CD4-positive, alpha-beta T cell treated with Interleukin-21 for 1 hour (primary cell): ENCODE data around the gene ZNF232.
"Not testable (repeated sequence)": the region's sequence is repeated elsewhere in the genome, so short reads cannot be mapped to it uniquely, and the experiment has no call there.

Source experiments
- DNase-seq: peaks from one replicate; pipeline ENCODE4 v3.0.0-alpha.2; 2020

Gene ZNF232

GRCh38 chr17:5111402-5112204, at the start of gene ZNF232:
Gene ZNF232 (minus strand): TSS chr17:5111878. CDS start chr17:5111822, 56 bp downstream.
- peak; percentile 92 for DNase-seq

- DNase-seq: not testable (repeated sequence)
These were observed 49.0 kb upstream of the ZNF232 start for GRCh38 chr17:5160702-5161101.

DNA sequence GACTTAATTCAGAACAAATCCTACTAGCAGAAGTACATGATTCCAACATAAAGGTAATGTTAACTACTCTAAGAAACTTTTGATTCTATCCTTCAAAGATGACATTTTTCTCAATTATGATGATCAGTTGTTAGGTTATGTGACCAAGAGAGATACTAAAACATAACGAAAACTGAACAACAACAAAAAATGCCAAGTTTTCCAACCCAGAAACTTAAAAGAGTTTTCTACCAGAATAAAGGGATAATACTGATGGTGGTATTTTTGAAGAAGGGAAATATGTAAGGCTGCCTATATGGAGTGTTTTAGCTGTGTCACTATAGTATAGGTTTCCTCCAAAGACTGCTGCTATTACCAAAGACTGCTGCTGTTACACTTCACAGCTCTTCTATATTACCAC, 34.4 kb upstream of the ZNF232 start:
- not testable (repeated sequence) for DNase-seq

GRCh38 chr17:5142877-5143276, 31.2 kb upstream of the ZNF232 start:
- not testable (repeated sequence) for DNase-seq

DNA sequence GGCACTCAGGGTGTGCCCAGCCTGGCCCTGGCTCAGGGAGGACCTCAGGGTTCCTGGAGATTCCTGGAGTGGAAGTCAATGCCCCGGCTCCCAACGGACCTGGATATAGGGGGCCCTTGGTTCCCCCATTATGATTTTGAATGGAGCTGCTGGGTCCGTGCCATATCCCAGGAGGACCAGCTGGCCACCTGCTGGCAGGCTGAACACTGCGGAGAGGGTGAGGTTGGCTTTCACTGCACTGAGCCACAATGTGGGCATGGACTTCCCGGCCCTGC, 27.7 kb upstream of the ZNF232 start:
- no peak for DNase-seq

GRCh38 chr17:5138616-5139457, 27.2 kb upstream of the ZNF232 start:
- DNase-seq: no peak

DNA sequence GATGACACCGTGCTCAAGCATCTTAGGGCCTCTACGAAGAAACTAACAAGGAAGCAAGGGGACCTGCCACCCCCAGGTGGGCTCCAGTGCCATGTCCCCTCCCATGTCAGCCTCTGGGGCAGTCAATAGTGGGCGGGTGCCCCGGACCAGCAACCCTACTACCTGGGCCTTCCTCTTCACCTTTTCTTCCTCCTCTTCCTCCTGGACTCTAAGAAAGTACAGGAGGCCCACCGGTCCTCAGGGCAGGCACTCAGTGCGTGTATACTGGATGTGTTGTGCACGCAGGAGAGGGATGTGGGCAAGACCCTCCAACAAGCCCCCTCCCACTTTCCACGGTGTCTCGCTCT, 26.5 kb upstream of the ZNF232 start:
- DNase-seq: not testable (repeated sequence)

- not testable (repeated sequence) for DNase-seq
These were observed 26.0 kb upstream of the ZNF232 start for GRCh38 chr17:5137511-5138197.

DNA sequence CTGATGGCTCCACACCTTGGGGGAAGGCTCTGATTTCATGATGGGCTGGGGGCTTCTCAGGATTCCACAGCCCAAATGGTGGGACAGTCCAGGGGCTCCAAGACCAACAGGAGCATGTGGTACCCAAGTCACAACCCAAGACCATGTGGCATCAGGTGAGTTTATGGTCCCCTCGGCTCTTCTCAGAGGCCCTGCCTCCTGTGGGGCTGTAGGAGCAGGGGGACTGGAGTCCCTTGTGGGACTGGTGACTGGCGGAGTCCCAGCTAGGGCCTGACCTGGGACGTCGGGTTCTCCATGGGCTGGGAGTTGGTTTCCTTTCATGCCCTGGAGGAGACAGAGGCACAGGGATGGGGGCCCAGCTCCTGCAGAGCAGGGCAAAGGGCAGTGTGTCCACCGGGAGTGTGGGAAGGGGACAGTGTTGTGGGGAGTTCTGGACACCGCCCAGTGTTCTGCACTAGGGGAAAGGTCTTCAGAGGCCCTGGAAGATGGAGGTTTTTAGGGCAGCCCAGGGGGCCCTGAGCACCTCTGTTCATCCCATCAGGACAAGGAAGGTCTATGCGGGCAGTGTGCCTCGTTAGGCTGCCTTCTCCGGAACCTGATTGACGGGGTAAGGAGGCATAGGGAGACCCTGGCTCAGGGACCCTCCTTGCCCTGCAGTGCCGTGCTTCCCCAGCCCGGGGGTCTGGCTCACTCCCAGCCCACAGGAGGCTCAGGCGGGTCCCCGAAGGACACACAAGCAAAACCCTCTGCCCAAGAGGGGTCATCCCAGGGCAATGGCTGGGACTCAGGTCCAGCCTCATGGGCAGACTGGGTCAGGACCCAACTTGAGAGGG, 25.1 kb upstream of the ZNF232 start:
- DNase-seq: not testable (repeated sequence)

GRCh38 chr17:5135726-5136579, 24.3 kb upstream of the ZNF232 start:
- DNase-seq: no peak

DNA sequence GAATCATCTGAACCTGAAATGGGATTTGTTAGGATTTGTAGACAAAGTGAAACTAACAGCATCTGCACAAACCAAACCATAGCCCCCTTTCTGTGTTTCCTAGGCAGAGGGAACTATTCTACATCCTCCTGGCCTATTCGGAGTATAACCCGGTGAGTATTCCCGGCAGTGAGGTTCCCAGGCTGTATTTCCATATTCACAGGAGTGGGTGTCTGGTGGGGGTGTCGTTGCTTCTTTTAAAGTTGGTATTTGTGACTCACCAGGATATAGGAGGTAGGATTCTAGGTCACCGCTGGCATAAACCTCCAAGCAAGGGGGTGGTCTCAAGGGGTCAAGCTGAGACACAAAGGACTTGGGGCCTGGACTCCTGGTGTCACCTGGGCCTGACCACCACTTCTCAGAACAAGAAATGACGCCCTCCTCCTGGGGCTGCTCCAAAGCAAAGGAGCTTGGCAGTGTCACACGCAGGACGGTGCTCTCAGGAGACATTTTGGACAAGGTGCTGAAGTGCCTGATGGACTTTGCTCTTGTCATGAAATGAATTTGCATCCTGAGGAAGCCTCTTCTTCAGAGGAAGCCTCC, 23.5 kb upstream of the ZNF232 start:
- not testable (repeated sequence) for DNase-seq

GRCh38 chr17:5134571-5134970, 22.9 kb upstream of the ZNF232 start:
- not testable (repeated sequence) for DNase-seq

- not testable (repeated sequence) for DNase-seq
These were observed 22.3 kb upstream of the ZNF232 start for GRCh38 chr17:5133961-5134360.

DNA sequence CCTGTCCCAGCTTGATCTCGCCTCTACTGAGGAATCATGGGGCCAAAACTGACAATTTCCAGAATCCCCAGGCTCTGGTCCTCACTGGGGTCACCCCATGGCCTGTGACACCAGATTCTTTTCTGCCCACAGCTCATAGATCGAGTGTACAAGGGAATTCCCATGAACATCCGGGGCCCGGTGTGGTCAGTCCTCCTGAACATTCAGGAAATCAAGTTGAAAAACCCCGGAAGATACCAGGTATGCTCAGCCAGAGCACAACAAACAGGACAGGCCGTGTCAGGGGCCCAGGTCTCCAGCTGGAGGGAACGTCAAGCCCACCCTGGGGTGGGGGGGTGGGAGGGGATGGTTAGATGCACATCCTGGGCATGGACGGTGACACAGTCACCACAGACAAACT, 21.6 kb upstream of the ZNF232 start:
- no peak for DNase-seq

GRCh38 chr17:5132503-5133225, 21.0 kb upstream of the ZNF232 start:
- DNase-seq: not testable (repeated sequence)

- DNase-seq: not testable (repeated sequence)
These were observed 20.3 kb upstream of the ZNF232 start for GRCh38 chr17:5131799-5132502.

- DNase-seq: no peak
These were observed 19.6 kb upstream of the ZNF232 start for GRCh38 chr17:5131146-5131715.

- not testable (repeated sequence) for DNase-seq
These were observed 19.0 kb upstream of the ZNF232 start for GRCh38 chr17:5130687-5131086.

DNA sequence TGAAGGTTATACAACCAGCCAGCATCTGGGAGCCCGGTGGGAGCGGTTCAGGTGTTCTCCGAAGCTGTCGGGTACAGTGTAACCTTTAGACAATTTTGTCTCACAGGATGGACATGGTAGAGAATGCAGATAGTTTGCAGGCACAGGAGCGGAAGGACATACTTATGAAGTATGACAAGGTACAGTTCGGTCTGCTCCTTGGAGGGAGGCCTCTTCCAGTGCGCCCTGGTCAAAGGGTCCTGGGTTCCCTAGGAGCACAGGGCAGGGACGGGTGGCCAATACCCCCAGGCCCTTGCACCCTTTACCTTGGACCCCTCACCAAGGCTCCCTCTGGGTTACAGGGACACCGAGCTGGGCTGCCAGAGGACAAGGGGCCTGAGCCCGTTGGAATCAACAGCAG, 18.6 kb upstream of the ZNF232 start:
- not testable (repeated sequence) for DNase-seq

DNA sequence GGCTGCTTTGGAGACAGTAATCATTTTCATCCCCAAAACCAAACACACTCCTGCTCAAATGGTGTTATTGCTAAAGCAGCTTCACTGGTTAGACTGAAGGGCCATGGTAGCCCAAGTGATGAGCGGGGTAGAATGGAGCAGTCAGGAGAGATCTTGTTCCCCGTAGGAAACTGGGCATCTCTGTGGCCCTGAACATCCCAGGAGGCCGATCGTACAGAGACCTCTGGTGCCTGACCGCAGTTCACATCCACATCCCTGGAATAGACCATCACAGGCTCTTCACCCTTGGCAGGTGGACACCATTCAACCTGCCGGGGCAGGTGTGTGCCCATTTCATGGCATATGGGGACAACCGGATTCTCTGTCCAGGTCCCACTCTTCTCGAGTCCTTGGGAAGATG, 18.1 kb upstream of the ZNF232 start:
- DNase-seq: not testable (repeated sequence)
